ENCODE measurements around the gene FAM193B.

DNA sequence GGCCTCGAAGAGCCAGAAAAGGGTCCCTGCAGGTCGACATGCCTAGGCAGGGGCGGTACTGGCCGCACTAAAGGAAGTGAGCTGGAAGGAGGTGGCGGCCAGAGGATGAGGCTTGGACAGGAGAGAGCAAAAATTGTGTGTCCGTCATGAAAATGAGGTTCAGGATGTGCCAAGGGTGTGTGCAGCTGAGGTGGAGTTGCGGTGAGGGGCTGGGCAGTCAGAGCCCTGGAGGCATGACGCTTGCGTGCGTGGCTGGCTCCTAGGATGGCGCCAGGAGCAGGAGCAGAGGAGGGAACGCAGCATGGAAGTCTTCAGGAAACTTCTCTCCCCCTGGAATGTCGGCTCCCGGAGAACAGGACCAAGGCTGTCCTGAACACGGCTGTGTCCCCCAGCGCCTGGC is 51.5 kb downstream of the FAM193B start:
- TF ChIP-seq, protein P1, sequence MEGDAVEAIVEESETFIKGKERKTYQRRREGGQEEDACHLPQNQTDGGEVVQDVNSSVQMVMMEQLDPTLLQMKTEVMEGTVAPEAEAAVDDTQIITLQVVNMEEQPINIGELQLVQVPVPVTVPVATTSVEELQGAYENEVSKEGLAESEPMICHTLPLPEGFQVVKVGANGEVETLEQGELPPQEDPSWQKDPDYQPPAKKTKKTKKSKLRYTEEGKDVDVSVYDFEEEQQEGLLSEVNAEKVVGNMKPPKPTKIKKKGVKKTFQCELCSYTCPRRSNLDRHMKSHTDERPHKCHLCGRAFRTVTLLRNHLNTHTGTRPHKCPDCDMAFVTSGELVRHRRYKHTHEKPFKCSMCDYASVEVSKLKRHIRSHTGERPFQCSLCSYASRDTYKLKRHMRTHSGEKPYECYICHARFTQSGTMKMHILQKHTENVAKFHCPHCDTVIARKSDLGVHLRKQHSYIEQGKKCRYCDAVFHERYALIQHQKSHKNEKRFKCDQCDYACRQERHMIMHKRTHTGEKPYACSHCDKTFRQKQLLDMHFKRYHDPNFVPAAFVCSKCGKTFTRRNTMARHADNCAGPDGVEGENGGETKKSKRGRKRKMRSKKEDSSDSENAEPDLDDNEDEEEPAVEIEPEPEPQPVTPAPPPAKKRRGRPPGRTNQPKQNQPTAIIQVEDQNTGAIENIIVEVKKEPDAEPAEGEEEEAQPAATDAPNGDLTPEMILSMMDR (IDR thresholded peaks at IDR 0.05), result no peak
- no peak for TF ChIP-seq POLR2A (IDR thresholded peaks at IDR 0.05)

All from Peyer's patch (tissue), 4 donors.